DND-41 (cell line): Measurements from ENCODE around the gene ZNF518B.

Source experiments
- ATAC-seq: fragments of 200-7000 bp; cut with Tn5 transposase; 3 replicates; pipeline ENCODE4 v1.9.1; 2021; ENCODE audit warnings: low read depth; ENCODE audit not compliant: insufficient read depth
- DNase-seq: peaks from one replicate; pipeline ENCODE4 v3.0.0-alpha.2; 2020
- H2AFZ ChIP-seq: 2 replicates; pipeline ENCODE4 v1.6.0; 2012; ENCODE audit warnings: low read depth, low read length
- H3K27ac ChIP-seq: 2 replicates; pipeline ENCODE4 v1.5.1; 2012; ENCODE audit warnings: low read length, inconsistent platforms
- H3K27me3 ChIP-seq: fragments of 200-600 bp; sonication (generic); 2 replicates; pipeline ENCODE4 v1.6.0; 2012; ENCODE audit warnings: low read length, mild to moderate bottlenecking, inconsistent platforms; ENCODE audit not compliant: insufficient read depth, poor library complexity
- H3K36me3 ChIP-seq: 2 replicates; pipeline ENCODE4 v1.5.1; 2012; ENCODE audit warnings: low read length, inconsistent platforms; ENCODE audit not compliant: insufficient read depth
- H3K4me1 ChIP-seq: 2 replicates; pipeline ENCODE4 v1.5.1; 2012; ENCODE audit warnings: mild to moderate bottlenecking, low read length; ENCODE audit not compliant: insufficient read depth
- H3K4me2 ChIP-seq: 2 replicates; pipeline ENCODE4 v1.6.0; 2012; ENCODE audit warnings: mild to moderate bottlenecking, moderate library complexity, low read length, inconsistent platforms; ENCODE audit not compliant: insufficient read depth
- H3K4me3 ChIP-seq, 2 experiments: fragments of 200-600 bp in 1 of 2; shearing (Covaris generic) in 1 of 2; 2 replicates each; pipeline ENCODE4 v1.5.1; 2012 to 2016; ENCODE audit warnings: inconsistent platforms in 2 of 2, low read length in 2 of 2, mild to moderate bottlenecking in 2 of 2, low read depth in 1 of 2, moderate library complexity in 1 of 2
- H3K79me2 ChIP-seq: 2 replicates; pipeline ENCODE4 v1.6.0; 2012; ENCODE audit warnings: low read length, inconsistent platforms; ENCODE audit not compliant: insufficient read depth
- H3K9ac ChIP-seq: 2 replicates; pipeline ENCODE4 v1.6.0; 2012; ENCODE audit warnings: low read depth, mild to moderate bottlenecking, inconsistent platforms, low read length, moderate library complexity
- H3K9me3 ChIP-seq: 2 replicates; pipeline ENCODE4 v1.5.1; 2012; ENCODE audit warnings: low read length, moderate library complexity, mild to moderate bottlenecking, inconsistent platforms; ENCODE audit not compliant: insufficient read depth, severe bottlenecking
- H4K20me1 ChIP-seq: 2 replicates; pipeline ENCODE4 v1.6.0; 2012; ENCODE audit warnings: low read length; ENCODE audit not compliant: insufficient read depth
- CTCF ChIP-seq: IDR thresholded peaks from 2 replicates; pipeline ENCODE4 v1.5.1; 2012; ENCODE audit warnings: borderline replicate concordance, low read length, moderate library complexity, mild to moderate bottlenecking; ENCODE audit not compliant: poor library complexity, severe bottlenecking; ENCODE audit errors: extremely low read depth
- EZH2 ChIP-seq: IDR thresholded peaks from 3 replicates; pipeline ENCODE4 v1.6.1; 2012; ENCODE audit warnings: borderline replicate concordance, low read depth, mild to moderate bottlenecking, moderate library complexity, low read length, inconsistent platforms; ENCODE audit not compliant: severe bottlenecking

Gene ZNF518B

GRCh38 chr4:10480616-10481015, 23.4 kb upstream of the ZNF518B start:
- Histone ChIP-seq H3K79me2 (no peaks in the 10 kb centered on the region), H3K27ac (no peak overlapping the region), H2AFZ (no peak overlapping the region), H4K20me1 (no peaks in the 10 kb centered on the region), H3K4me1 (no peaks in the 10 kb centered on the region), H3K4me2 (no peak overlapping the region), H3K9ac (no peak overlapping the region), H3K9me3 (no peaks in the 10 kb centered on the region), H3K36me3 (no peaks in the 10 kb centered on the region), H3K4me3 (no peak overlapping the region), H3K27me3 (no peaks in the 10 kb centered on the region)
- ATAC-seq (no peak), DNase-seq (no peak)
- TF ChIP-seq EZH2: no peak
- TF ChIP-seq CTCF: no peak

GRCh38 chr4:10478621-10479020, 21.4 kb upstream of the ZNF518B start:
- H3K4me1 ChIP-seq: no peaks in the 10 kb centered on the region
- no peak for DNase-seq
- H3K27ac ChIP-seq: no peak overlapping the region
- no peak overlapping the region for H3K9ac ChIP-seq
- no peak overlapping the region for H3K4me2 ChIP-seq
- no peaks in the 10 kb centered on the region for H4K20me1 ChIP-seq
- TF ChIP-seq EZH2 (no peak), CTCF (no peak)
- no peak for ATAC-seq
- H3K9me3 ChIP-seq: no peaks in the 10 kb centered on the region
- no peaks in the 10 kb centered on the region for H3K36me3 ChIP-seq
- H3K27me3 ChIP-seq: no peaks in the 10 kb centered on the region
- H3K4me3 ChIP-seq: no peak overlapping the region
- no peaks in the 10 kb centered on the region for H3K79me2 ChIP-seq
- H2AFZ ChIP-seq: no peak overlapping the region

- Histone ChIP-seq H4K20me1 (no peaks in the 10 kb centered on the region), H3K9ac (no peak overlapping the region), H3K27me3 (no peaks in the 10 kb centered on the region), H3K4me2 (no peak overlapping the region), H2AFZ (no peak overlapping the region), H3K36me3 (no peaks in the 10 kb centered on the region), H3K79me2 (no peaks in the 10 kb centered on the region), H3K4me1 (no peaks in the 10 kb centered on the region), H3K9me3 (no peaks in the 10 kb centered on the region), H3K27ac (no peak overlapping the region), H3K4me3 (no peak overlapping the region)
- TF ChIP-seq EZH2: no peak
- no peak for TF ChIP-seq CTCF
- ATAC-seq: no peak
- DNase-seq: no peak
Measured at GRCh38 chr4:10470505-10470904, 13.3 kb upstream of the ZNF518B start.

GRCh38 chr4:10466161-10466560, 8.9 kb upstream of the ZNF518B start:
- no peaks in the 10 kb centered on the region for H3K9me3 ChIP-seq
- no peaks in the 10 kb centered on the region for H4K20me1 ChIP-seq
- TF ChIP-seq EZH2 (no peak), CTCF (no peak)
- DNase-seq (no peak), ATAC-seq (no peak)
- H3K9ac ChIP-seq: no peak overlapping the region
- H2AFZ ChIP-seq: no peak overlapping the region
- no peak overlapping the region for H3K27ac ChIP-seq
- H3K4me1 ChIP-seq: no peaks in the 10 kb centered on the region
- H3K27me3 ChIP-seq: no peaks in the 10 kb centered on the region
- H3K4me2 ChIP-seq: no peak overlapping the region
- no peak overlapping the region for H3K4me3 ChIP-seq
- H3K36me3 ChIP-seq: no peaks in the 10 kb centered on the region
- no peaks in the 10 kb centered on the region for H3K79me2 ChIP-seq
